HG03095 (cell line): ENCODE data around the gene RNF32.
"Not testable (repeated sequence)": the region's sequence is repeated elsewhere in the genome, so short reads cannot be mapped to it uniquely, and the experiment has no call there.

Source experiments
- ATAC-seq: cut with Tn5 transposase; IDR thresholded peaks from one replicate; pipeline ENCODE4 v1.9.1; 2021; ENCODE audit warnings: moderate library complexity; ENCODE audit not compliant: unreplicated experiment

RNF32 gene

DNA sequence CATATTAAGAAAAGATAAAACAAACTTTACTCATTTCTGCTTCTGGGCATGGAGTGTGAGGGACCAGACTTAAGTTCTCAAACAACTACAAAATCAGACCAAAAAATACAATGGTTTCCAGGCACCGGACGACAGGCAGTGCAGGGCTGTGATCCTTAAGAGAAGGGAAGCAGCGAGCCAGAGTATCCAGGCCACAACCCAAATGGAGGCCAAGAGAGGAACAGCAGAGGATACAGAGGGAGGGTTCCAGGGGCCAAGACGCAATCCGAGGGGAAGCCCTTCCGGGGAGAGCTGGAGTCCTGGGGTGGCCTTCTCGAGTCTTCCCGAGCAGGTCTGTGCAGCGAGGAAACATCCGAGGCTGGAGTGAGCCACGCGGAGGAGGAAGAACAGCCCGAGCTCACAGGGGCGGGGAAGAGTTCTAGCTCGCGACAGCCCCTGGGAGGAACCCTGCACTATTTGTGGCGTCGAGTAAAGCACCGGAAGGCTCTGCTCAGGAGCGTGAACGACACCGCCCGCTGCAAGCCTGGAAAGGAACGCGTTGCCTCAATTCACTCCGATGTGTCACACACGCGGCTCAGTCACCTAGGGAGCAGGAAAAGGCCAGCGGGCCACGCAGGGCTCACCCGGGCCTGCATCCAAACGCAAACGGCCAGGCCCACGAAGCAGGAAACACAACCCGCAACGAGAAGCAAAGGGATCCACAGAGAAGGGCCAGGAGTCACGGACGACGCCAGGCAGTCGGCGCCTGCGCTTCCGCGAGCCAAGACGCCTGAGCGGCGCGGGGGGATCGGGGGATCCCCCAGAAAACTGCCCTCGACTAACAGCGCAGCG lies 933 bp upstream of the RNF32 start:
- no peak for ATAC-seq

DNA sequence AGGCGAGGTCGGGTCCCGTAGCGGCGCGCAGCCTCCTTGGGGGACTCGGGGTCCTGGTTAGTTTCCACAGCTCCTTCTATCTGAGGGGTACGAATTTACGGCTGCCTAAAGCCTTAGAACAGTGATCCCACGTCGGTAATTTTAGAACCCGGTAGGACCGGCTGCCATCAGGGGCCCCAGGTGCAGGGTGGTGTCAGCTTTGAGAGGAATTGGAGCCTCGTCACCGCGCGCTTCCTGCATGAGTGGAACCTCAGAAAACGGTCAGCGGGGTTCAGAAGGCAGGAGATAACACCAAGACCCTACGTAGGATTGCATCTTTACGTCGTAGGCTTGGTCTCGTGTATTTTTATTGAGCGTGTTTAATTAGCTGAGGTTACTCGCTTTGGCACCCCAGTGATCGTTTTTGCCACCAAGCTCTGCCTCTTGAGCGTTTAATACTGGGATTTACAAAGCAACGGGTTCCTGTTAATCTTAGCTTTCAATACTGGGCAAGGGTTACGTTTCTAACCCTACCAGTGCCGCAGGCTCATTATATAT lies 443 bp downstream of the RNF32 start:
- peak; percentile 57 for ATAC-seq

DNA sequence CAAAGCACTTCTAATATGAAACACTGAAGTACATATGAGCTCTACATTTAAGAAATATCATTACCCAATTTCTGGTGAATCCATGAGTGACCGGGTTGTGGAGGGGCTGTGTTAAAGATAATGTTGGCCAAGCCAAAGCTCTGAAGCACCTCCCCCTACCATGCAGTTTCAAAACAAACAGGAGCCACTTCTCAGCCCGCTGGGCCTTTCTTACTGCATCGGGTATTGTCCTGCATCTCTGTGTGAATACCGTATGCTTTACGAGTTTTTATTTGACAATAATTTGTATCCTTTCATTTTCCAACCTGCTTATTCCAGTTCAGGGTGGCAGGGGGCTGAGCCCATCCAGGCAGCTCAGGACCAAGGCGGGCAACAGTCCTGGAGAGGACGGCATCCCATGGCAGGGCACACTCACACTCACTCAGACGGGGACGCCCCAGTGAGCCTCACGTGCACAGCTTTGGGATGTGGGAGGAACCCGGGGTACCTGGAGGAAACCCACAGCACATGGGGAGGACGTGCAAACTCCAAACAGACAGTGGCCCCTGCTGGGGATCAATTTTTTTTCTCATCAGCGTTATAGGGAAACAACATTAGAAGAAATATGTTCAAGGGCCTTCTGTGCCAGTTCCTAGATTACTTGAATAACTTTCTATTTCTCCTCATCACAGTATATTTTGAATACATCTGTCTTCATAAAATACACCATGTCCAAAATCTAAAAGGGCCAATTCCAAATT lies 1.9 kb downstream of the RNF32 start:
- ATAC-seq: no peak

DNA sequence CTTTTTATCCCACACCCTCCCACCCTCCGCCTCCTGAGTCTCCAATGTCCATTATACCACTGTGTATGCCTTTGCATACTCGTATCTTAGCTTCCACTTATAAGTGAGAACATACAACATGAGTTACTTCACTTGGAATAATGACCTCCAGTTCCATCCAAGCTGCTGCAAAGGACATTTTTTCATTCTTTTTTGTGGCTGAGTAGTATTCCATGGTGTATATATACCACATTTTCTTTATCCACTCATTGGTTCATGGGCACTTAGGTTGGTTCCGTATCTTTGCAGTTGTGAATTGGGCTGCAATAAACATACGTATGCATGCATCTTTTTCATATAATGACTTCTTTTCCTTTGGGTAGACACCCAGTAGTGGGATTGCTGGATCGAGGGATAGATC lies 6.8 kb downstream of the RNF32 start:
- ATAC-seq: not testable (repeated sequence)

DNA sequence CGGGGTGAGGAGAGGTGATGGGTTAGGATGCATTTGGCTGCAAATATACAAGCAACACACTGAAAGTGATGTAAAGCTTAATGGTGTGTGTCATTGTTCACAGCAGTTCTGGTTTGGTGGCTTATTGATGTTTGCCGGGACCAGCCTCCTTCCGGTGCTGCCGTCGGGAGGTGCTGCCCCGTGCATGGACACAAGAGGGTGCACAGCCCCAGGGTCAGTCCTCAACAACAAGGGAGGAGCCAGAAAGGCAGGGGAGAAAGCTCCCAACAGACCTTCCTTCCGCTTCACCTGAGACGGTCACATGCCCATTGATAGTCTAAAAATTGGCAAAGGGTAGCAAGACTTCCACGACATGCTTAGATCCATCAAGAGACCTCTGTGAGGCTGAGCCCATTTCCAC lies 9.5 kb downstream of the RNF32 start:
- no peak for ATAC-seq

DNA sequence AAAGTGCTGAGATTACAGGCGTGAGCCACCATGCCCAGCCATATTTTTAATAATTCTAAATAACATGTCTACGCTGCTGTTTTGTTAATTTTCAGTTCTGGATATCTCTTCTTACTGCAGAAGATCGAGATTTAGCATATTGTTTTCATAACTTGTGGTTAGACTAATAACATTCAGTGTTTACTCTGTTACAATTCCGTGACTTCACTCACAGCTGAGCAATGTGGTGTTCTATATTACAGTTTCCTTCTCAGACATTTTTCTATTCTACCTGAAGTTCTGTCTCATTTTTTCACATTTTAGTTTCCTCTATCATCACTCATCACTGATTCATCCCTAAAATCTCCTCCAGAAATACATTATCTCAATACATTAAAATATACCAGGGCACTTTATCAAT lies 10.9 kb downstream of the RNF32 start:
- no peak for ATAC-seq

DNA sequence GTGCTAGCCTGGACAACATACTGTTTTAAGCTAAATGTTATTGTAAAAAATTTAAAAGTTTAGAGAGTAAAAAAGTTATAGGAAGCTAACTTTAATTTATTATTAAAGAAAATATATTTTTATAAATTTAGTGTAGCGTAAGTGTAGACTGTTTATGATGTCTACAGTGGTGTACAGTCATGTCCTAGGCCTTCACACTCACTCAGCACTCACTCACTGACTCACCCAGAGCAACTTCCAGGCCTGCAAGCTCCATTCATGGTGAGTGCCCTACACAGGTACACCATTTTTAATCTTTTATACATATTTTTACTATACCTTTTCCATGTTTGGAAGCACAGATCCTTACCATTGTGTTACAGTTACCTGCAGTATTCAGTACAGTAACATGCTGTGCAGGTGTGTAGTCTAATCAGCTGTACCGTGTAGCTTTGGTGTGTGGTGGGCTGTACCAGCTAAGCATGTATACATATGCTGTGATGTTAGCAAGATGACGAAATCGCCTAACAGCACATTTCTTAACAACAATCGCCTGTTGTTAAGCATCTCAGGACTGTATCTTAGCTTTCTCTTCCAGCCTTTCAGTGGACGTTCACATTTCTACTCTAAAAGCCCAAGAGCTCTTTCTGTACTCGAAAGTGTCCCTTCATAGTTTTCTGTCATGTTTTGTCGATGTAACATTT lies 12.5 kb downstream of the RNF32 start:
- no peak for ATAC-seq

DNA sequence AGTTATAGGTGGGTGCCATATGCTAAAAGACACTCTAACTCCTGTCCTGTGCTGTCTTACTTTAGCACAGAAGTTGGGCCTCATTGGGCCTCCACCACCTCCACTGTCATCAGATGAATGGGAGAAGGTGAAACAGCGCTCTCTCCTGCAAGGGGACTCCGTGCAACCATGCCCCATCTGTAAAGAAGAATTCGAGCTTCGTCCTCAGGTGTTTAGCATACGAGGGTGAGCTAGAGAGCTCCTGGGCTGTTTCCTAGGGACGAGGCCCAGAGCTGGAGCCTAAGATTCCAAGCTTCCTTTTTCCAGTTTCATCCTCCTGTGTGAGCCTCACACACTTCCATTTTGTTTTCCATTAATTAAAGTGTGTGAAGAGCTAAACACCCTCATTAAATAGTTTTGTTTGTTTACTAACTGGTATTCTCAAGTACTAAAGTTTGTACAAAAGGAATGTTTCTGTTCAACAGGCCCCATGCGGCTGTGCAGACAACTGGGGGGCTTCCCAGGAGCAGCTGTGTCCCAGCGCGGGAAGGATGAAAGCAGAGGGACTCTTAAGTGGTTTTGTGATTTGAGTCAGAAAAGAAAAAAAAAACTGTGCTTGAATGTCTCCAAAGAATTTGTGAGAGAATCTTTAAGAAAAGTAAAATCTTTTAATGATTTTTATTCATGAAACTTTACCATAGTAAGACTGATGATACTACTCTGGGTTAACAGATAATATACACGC lies 14.1 kb downstream of the RNF32 start:
- ATAC-seq: no peak

DNA sequence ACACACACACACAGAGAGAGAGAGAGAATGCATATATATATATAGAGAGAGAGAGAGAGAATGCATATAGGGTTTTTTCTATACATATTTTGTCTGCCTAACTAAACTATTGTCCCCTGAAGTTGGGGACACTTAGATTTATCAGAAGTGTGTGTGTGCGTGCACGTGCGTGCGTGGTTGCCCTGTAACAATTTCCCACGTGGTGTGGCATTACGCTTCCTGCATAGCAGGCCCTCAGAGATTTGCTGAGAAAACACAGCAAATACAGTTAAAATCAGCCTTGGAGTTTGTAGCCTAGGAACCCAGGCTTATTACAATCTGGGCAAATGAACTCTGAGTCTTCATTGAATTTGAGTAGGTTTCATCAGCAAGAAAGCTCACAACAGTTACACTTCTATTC lies 14.7 kb downstream of the RNF32 start:
- no peak for ATAC-seq

DNA sequence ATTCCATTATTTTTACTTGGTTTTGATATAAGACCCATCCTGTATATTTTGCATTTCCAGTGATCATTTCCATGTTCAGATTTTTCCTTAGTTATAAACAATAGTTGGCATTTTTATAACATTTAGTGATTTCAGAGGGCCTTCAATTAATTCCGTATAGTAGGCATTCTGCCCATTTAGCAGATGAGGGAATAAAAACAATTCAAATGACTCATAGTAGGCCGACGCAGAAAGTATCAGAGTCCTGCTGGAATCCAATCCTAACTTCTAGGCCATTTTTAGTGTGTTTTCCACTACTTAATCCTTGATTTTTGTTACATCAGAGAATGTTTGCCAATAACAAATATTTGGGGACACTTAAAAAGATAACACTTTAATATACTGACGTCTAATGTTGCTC lies 15.4 kb downstream of the RNF32 start:
- no peak for ATAC-seq

DNA sequence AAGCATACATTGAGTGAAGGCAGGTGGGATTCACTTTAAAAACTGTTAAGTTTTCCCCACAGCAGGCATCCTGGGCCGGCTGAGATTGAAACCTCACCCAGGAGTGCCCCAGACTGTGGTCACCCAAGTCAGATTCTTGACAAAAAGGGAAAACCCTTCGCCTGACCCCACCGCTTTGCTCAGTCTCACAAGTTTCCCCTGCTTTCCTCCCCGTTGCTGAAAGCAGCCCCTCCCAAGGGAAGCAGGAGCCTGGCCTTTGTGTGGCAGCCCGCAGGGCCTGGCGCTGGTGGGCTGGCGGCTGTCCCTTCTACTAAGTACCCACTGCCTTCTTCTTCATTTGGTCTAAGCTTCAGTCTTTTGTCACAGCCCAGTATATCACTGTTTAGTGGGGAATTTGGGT lies 16.0 kb downstream of the RNF32 start:
- ATAC-seq: peak; percentile 54

DNA sequence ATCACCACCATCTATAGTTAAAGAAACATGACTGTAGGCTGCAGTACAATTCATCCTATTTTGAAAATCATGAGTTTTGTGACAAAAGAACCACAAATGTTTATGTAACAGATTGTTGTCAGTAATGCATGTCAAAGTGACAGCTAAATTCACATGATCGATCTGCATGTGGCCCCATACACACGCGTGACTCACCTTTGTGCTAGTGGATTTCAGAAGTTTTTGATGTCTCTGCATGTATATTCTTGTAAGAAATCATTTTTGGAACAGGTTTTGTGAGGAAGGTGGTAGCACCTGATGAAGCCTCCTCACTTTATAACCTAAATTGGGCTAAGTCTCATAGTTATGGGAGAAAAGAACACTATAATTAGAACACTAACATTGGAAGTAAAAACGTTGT lies 17.1 kb downstream of the RNF32 start:
- no peak for ATAC-seq

DNA sequence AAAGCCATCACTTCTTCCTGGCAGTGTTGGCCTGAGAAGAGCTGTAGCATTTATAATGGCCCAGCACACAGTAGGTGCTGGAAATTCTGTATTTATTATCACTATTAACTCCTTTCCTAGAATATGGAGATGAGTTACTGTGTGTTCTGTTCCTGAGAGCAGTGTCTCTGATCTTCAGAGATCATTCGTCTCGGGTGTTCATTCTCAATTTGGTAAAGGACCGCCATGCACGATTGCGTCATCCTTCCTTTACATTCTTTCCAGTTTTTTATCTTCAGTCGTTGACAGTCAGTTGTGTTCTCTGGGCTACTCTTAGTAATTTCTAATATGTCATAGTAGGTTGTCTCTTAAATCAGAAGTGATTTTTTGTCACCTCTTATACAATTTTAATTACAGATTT lies 18.6 kb downstream of the RNF32 start:
- no peak for ATAC-seq

DNA sequence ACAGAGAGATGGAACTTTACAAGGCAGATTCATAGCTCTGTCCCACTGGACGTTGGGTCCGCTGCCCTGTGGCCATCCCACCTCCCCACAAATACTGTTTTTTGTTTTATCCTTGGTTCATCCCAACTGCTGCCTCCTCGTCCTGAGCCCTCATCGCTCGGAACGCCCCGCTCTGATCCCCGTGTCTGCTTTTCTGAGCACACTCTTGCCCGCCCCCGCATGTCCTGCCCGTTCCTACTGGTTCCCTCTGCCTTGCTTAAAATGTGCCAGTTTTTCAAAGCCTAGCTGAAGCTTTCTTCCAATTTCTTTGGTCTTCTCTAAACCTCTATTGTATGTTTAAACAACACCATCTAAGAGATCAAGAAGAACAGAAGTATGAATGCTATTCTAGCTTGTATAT lies 19.4 kb downstream of the RNF32 start:
- ATAC-seq: no peak

DNA sequence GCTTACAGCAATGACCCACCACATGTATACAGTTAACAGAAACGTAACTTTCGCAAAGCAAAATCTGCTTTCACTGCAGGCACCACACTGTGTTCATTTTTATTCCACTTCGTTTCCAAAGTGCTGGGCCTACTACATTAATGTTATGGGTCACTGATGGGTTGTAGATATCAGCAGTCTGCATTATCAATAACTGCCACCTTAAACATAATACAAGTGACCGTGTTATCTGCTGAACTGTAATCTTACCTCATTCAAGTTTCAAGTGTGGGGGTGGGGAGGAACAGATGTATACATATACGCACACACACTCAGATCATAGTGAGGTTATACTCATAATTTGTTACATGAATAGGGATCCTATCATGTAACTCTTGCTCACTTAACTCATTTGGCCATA lies 21.1 kb downstream of the RNF32 start:
- no peak for ATAC-seq

DNA sequence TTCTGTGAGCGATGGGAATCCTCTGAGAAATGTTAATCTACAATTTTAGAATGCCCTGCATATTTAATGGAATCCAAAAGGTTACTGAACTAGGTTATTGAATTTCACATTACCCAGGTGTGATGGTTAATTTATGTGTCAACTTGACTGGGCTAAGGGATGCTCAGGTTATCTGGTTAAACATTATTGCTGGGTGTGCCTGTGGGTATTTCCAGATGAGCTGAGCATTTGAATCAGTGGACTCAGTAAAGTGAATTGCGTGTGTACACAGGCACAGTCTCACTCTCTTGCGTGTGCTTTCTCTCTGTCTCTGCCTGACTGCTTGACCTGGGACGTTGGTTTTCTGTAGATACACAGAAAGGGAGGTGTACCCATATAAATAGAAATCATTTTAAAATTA lies 21.7 kb downstream of the RNF32 start:
- no peak for ATAC-seq

DNA sequence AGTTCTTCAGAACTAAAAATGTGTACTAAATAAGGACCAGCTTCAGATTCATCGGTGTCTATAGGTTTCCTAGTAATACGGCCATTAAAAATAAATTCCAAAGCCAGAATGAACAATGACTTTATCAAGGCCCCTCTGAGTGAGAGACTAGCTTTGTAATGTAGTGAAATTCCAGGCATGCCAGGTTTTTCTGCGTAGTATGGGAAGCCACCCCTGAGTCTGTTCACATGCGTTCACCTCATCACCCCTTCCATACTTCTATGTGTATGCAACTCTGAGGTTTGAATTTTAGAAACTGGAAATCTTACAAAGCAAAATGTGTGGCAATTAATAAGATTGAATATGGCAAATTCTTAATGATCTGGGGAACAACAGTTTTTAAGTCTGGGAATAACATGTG lies 24.5 kb downstream of the RNF32 start:
- ATAC-seq: no peak

DNA sequence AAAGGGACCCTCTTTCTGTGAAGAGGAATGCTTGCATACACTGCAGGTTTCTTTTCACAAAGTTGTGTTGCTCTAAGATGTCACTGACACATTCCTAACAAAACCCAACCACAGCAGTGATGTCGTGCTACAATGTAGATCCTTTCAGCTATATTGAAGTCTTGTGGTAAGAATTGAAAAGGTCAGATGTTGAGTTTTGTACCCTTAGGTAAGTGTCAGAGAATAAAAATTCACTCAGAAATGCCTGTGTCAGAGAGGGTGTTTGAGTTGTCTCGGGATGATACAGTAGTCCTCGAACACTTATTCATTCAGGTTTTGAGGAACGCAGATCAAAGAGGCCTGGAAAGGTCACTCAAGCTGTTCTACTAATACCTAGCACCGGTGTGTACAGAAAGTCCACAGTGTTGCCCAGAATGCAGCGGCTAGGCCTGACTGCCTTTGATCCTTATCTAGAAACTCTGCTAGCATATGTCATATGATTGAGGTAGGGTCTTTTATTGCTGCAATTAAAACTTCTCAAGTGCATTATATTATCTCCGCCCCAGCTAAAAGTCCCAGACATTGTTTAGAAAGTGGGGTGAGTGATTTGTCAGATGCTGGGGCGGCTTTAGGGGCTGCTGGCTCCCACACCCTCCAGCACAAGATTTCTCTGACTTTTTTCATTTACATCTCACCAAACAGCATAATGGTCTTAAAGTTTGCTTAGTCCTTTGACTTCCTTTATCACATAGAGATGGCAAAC lies 26.0 kb downstream of the RNF32 start:
- ATAC-seq: no peak

DNA sequence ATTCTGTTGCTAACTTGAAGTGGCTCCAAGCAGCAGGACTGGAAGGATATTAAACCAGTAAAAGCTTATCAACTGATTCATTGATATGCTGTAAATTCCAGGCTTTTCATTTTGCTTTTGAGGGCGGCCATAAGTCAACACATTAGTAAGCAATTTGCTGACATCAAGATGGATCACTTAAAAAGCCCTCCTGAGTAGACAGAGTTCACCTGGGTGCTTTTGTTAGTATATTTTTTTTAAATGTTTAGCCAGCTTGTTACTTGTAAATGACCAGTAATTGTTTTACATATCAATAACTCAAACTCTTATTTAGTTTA lies 26.5 kb downstream of the RNF32 start:
- no peak for ATAC-seq

DNA sequence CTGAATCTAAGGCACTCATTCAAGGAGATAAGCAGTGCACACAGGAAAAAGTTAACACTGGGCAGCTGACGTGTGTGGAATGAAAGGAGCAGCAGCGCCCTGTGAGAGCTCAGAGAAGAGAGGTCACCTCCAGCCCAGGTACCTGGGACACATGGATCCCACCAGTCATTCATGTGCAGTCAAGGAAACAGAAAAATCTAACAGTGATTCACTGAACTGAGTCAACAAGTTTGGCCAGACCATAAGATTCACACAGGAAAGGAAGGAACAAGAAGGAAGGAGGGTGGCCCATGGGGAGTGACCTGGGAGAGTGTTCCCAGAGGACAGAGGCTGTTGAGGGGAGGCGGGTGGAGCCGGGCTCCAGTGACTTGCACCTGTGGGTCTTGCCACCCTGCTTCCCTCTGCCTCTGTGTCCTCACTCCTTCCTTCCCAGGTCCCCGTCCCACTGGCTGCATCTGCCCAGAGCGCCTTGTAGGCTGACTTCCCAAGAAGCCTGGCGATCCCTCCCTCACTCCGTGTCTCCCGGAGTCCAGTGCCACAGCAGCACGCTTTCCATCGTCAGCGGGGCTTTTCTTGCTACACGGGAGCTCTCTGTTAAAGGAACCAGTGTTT lies 27.7 kb downstream of the RNF32 start:
- ATAC-seq: no peak
